HCT116 (cell line): ENCODE data around the gene FGF1. TPM values are rescaled to one million over a fixed set of nuclear protein-coding genes. Genes with fewer than 3 reads are reported as not detected.

Experiments used
- ATAC-seq: fragments of 200-7000 bp; cut with Tn5 transposase; 2 replicates; pipeline ENCODE4 v1.9.1; 2020; ENCODE audit warnings: mild to moderate bottlenecking, moderate library complexity
- BruUV-seq: library from RNA; stranded (reverse); fragments of 400-500 nt; replicated peaks from 2 replicates; lab custom pipeline; 2021; lab: Mats Ljungman, UMichigan
- CTCF ChIA-PET: fragments of 300-600 bp; sonication (Branson Sonifier 250); formaldehyde crosslinking; loops from one replicate; lab custom pipeline; 2021; ENCODE audit warnings: antibody characterized with exemption; lab: Charles Lee
- POLR2A ChIA-PET: fragments of 300-600, 350-600 bp; sonication (Branson Sonifier 250); formaldehyde crosslinking; loops from one replicate; lab custom pipeline; 2021; ENCODE audit warnings: antibody characterized with exemption; lab: Charles Lee
- RAD21 ChIA-PET, 2 experiments: fragments of 300-600 bp; sonication (Branson Sonifier 250); formaldehyde crosslinking; loops; one replicate each; lab custom pipeline; 2023; ENCODE audit warnings: low total read pairs in 2 of 2; ENCODE audit not compliant: uncharacterized antibody in 2 of 2, unreplicated experiment in 2 of 2, low non-redundant PET in 1 of 2; lab: Charles Lee
- DNase-seq: peaks from one replicate; pipeline ENCODE4 v3.0.0-alpha.2; 2010; ENCODE audit warnings: low read depth, low spot score
- H2AFZ ChIP-seq: fragments of 200-600 bp; shearing (Covaris generic), sonication (generic); 2 replicates; pipeline ENCODE4 v1.6.1; 2017; ENCODE audit warnings: low read depth, mixed run types, mixed read lengths, antibody characterized with exemption, low read length; ENCODE audit not compliant: poor library complexity, severe bottlenecking
- H3K27ac ChIP-seq: 2 replicates; pipeline ENCODE4 v1.5.1; 2012; ENCODE audit warnings: low read depth, low read length
- H3K27me3 ChIP-seq: fragments of 200-600 bp; sonication (generic); 2 replicates; pipeline ENCODE4 v1.6.1; 2016; ENCODE audit warnings: mixed run types, low read length, mixed read lengths; ENCODE audit not compliant: insufficient read depth
- H3K36me3 ChIP-seq, 2 experiments: fragments of 200-500 bp in 1 of 2; fragments of 200-600 bp in 1 of 2; sonication (Bioruptor generic) in 1 of 2; sonication (generic) in 1 of 2; 2 replicates each; pipeline versions ENCODE4 v1.5.1 to v1.6.1; 2014 to 2016; ENCODE audit warnings: low read length in 2 of 2, inconsistent platforms in 1 of 2, mixed read lengths in 1 of 2, mixed run types in 1 of 2; ENCODE audit not compliant: insufficient read depth in 2 of 2, control insufficient read depth in 1 of 2
- H3K4me1 ChIP-seq, 2 experiments: fragments of 200-600 bp in 1 of 2; sonication (generic) in 1 of 2; 2 replicates each; pipeline versions ENCODE4 v1.5.1 to v1.6.1; 2012 to 2017; ENCODE audit warnings: low read length in 2 of 2, inconsistent platforms in 1 of 2, mild to moderate bottlenecking in 1 of 2, mixed read lengths in 1 of 2, mixed run types in 1 of 2, moderate library complexity in 1 of 2; ENCODE audit not compliant: insufficient read depth in 2 of 2, control insufficient read depth in 1 of 2
- H3K4me2 ChIP-seq: fragments of 200-600 bp; sonication (generic); 2 replicates; pipeline ENCODE4 v1.6.1; 2017; ENCODE audit warnings: mixed run types, low read length, mixed read lengths
- H3K4me3 ChIP-seq, 2 experiments: fragments of 200-600 bp in 1 of 2; sonication (generic) in 1 of 2; replicated peaks in 1 of 2; 2 replicates each; pipeline ENCODE4 v1.5.1; 2011 to 2016; ENCODE audit warnings: low read length in 2 of 2, control low read depth in 1 of 2, low read depth in 1 of 2, mild to moderate bottlenecking in 1 of 2, mixed read lengths in 1 of 2, mixed run types in 1 of 2
- H3K79me2 ChIP-seq: fragments of 200-600 bp; sonication (generic); 2 replicates; pipeline ENCODE4 v1.6.1; 2017; ENCODE audit warnings: mild to moderate bottlenecking, mixed run types, low read length, moderate library complexity, mixed read lengths; ENCODE audit not compliant: insufficient read depth
- H3K9ac ChIP-seq: fragments of 200-600 bp; sonication (generic); 2 replicates; pipeline ENCODE4 v1.6.1; 2016; ENCODE audit warnings: low read length, mixed read lengths
- H3K9me2 ChIP-seq: fragments of 200-600 bp; sonication (generic), shearing (Covaris generic); 2 replicates; pipeline ENCODE4 v1.6.1; 2017; ENCODE audit warnings: mixed run types, mild to moderate bottlenecking, moderate library complexity; ENCODE audit not compliant: insufficient read depth
- H3K9me3 ChIP-seq, 2 experiments: fragments of 200-500 bp in 1 of 2; fragments of 200-600 bp in 1 of 2; sonication (Bioruptor generic) in 1 of 2; sonication (generic) in 1 of 2; 2 replicates each; pipeline ENCODE4 v1.6.1; 2014 to 2017; ENCODE audit warnings: low read length in 2 of 2, mixed read lengths in 2 of 2, inconsistent platforms in 1 of 2, low read depth in 1 of 2, mild to moderate bottlenecking in 1 of 2, mixed run types in 1 of 2, moderate library complexity in 1 of 2; ENCODE audit not compliant: control insufficient read depth in 1 of 2, insufficient read depth in 1 of 2
- H4K20me1 ChIP-seq: fragments of 200-600 bp; sonication (generic), shearing (Covaris generic); 2 replicates; pipeline ENCODE4 v1.6.1; 2017; ENCODE audit warnings: mixed run types, mild to moderate bottlenecking, moderate library complexity; ENCODE audit not compliant: insufficient read depth
- ATF3 ChIP-seq: IDR thresholded peaks from 2 replicates; pipeline ENCODE4 v1.6.1; 2012
- CEBPB ChIP-seq: IDR thresholded peaks from 2 replicates; pipeline ENCODE4 v1.6.1; 2012; ENCODE audit warnings: low read depth
- CTCF ChIP-seq, 3 experiments: fragments of 200-600 bp in 1 of 3; sonication (generic) in 1 of 3; IDR thresholded peaks in 2 of 3; conservative IDR thresholded peaks in 1 of 3; 2 replicates each; pipeline ENCODE4 v1.5.1; 2012 to 2017; ENCODE audit warnings: low read depth in 2 of 3, low read length in 2 of 3, antibody characterized with exemption in 1 of 3, borderline replicate concordance in 1 of 3, control low read depth in 1 of 3, mild to moderate bottlenecking in 1 of 3, mixed read lengths in 1 of 3, mixed run types in 1 of 3, moderate library complexity in 1 of 3; ENCODE audit not compliant: insufficient read depth in 1 of 3
- EGR1 ChIP-seq: IDR thresholded peaks from 2 replicates; pipeline ENCODE4 v1.6.1; 2012; ENCODE audit warnings: low read depth
- EZH2 ChIP-seq: fragments of 200-600 bp; sonication (generic); IDR thresholded peaks from 2 replicates; pipeline ENCODE4 v1.6.1; 2017; ENCODE audit warnings: antibody characterized with exemption, mixed run types
- JUND ChIP-seq: IDR thresholded peaks from 2 replicates; pipeline ENCODE4 v1.6.1; 2012
- RAD21 ChIP-seq: IDR thresholded peaks from 2 replicates; pipeline ENCODE4 v1.6.1; 2012; ENCODE audit warnings: low read depth, mild to moderate bottlenecking
- REST ChIP-seq: IDR thresholded peaks from 2 replicates; pipeline ENCODE4 v1.6.1; 2012; ENCODE audit warnings: low read depth
- SIN3A ChIP-seq: IDR thresholded peaks from 2 replicates; pipeline ENCODE4 v1.6.1; 2012; ENCODE audit warnings: low read depth
- SP1 ChIP-seq: IDR thresholded peaks from 2 replicates; pipeline ENCODE4 v1.6.1; 2012; ENCODE audit warnings: low read depth
- YY1 ChIP-seq: IDR thresholded peaks from 2 replicates; pipeline ENCODE4 v1.6.1; 2011; ENCODE audit warnings: low read length, low read depth, moderate library complexity, mild to moderate bottlenecking; ENCODE audit not compliant: insufficient replicate concordance; ENCODE audit errors: extremely low read depth
- ZNF274 ChIP-seq: fragments of 200-500 bp; sonication (Bioruptor generic); IDR thresholded peaks from 2 replicates; pipeline ENCODE4 v1.6.1; 2014; ENCODE audit warnings: mild to moderate bottlenecking, low read depth, low read length, inconsistent platforms
- intact Hi-C: fragments of 100-400 bp; cut with micrococcal nuclease; formaldehyde crosslinking; loops from 2 replicates; pipeline ENCODE4 v1.10.0; 2022
- total RNA-seq: library from RNA; stranded (reverse); gene quantifications from one replicate; pipeline ENCODE4 v1.2.1, GENCODE V29; 2021; ENCODE audit not compliant: unreplicated experiment
- TF ChIP-seq, protein P1 (sequence below): IDR thresholded peaks from 2 replicates; pipeline ENCODE4 v1.6.1; 2012

Gene FGF1
- total RNA-seq, 1 experiment from 2014 or later = not detected

DNA sequence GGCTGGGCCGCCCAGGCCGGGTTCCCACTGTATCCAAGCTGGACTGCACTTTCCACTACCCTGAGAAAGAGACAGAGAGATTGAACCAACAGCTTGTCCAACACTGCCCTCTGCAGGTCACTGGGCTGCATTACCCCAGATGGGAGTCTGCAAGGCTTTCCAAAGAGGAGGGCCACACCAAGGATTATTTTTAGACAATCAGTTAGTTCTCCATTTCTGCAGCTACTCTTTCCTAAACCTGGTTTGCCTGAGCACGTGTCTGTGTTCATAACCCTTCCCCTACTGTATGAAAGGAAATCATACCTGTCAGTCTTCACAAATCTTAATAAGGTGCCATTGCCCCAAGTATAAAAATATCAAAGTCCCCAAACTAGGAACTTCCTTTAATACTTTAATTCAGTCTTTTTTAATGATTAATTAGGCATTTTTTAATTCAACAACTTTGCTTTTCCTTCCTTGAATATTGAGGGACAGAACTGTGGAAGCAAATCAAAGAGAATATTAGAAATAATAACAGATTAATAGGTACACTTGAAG, 13.4 kb upstream of the FGF1 start (continued):
- TF ChIP-seq ATF3 (no peak), CEBPB (no peak), EGR1 (no peak)
- TF ChIP-seq, all 23 proteins: peak for 5

DNA sequence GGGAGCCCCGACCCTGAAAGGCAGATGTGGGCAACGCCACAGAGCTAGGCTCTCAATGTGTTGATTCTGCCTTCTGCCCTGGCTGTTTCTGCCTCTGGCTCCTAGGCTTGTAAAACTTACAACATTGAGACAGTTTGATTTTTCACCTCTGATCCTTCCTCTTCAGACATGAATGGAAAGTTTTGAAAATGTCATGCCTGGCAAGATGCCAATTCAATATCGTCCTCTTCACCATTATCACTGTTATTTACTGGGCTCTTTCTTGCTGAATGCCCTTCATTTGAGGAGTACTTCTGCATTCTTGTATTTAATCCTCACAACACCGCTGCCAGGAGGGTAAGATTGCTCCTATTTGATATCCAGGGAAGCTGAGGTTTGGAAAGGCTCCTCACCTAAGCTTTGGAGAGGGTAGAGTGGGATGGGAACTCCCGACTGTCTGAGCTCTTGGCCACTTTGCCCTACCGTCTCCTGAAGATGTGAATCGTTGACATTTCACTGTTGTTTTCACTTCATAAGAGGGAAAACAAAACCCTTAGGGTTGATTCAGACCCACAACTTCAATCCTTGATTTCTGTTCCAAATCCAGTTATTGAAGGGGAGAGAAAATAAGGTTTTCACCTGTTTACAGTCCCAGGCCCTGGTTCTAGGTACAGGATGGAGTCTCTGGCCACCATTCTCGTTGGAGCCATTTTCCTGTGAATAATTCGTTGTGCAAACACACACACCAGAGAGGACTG, 12.7 kb upstream of the FGF1 start:
- Histone ChIP-seq H2AFZ (peak overlapping the region; percentile 49), H3K9ac (no peak overlapping the region), H3K4me1 (peaks cover 11 to 14% of the 10 kb centered on the region in 2 experiments; a peak in 3 of 4 replicates), H3K36me3 (no peaks in the 10 kb centered on the region), H3K4me2 (no peak overlapping the region), H4K20me1 (no peaks in the 10 kb centered on the region), H3K27ac (no peak overlapping the region), H3K79me2 (no peaks in the 10 kb centered on the region), H3K9me3 (no peaks in the 10 kb centered on the region)
- DNase-seq = no peak
- ChIA-PET POLR2A (interaction anchor here (1.0 kb wide), 1 partner anchor 43 kb away, joined by 3 read pairs; no protein-coding TSS in a partner anchor), CTCF (interaction anchor here (0.6 to 4.5 kb wide), 21 partner anchors 10 to 687 kb away, joined by 3 to 83 read pairs (median 5); no protein-coding TSS in a partner anchor), RAD21 (interaction anchor here (0.6 to 3.9 kb wide), 9 partner anchors 15 to 546 kb away, joined by 3 to 25 read pairs (median 3); no protein-coding TSS in a partner anchor)
- ATAC-seq = peak; percentile 21; the same call in 1 of the 2 replicates
- intact Hi-C loops = loop anchor here (1.0 to 5.0 kb wide), 6 partner anchors 43 to 546 kb away; no protein-coding TSS in a partner anchor
- TF ChIP-seq CEBPB = no peak
- TF ChIP-seq, protein P1, sequence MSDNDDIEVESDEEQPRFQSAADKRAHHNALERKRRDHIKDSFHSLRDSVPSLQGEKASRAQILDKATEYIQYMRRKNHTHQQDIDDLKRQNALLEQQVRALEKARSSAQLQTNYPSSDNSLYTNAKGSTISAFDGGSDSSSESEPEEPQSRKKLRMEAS = no peak
- no peak for TF ChIP-seq YY1
- no peak for TF ChIP-seq JUND
- TF ChIP-seq CTCF (IDR thresholded peaks at IDR 0.05 in 2 of 3, conservative IDR thresholded peaks at IDR 0.05 in 1 of 3; ENCODE audit: borderline replicate concordance in 1 of 3, insufficient read depth in 1 of 3, low read depth in 2 of 3, low read length in 2 of 3) = no peak
- TF ChIP-seq ZNF274 = no peak
- TF ChIP-seq SP1 = no peak
- no peak for TF ChIP-seq EZH2
- TF ChIP-seq EGR1 = no peak
- TF ChIP-seq SIN3A = no peak
- no peak for TF ChIP-seq RAD21
- TF ChIP-seq REST = no peak
- TF ChIP-seq, all 23 proteins: peak for 0
- Histone ChIP-seq H3K27me3 (no peaks in the 10 kb centered on the region), H3K4me3 (no peak overlapping the region), H3K9me2 (no peaks in the 10 kb centered on the region)
- no TSS peak for BruUV-seq
